ENCODE results near the gene MPL. TPM values are rescaled to one million over a fixed set of nuclear protein-coding genes. Genes with fewer than 3 reads are reported as not detected.
A peak's percentile ranks its signal among the peaks of the same experiment; 100 is the strongest.
"Not testable (repeated sequence)": the region's sequence is repeated elsewhere in the genome, so short reads cannot be mapped to it uniquely, and the experiment has no call there.

The MPL gene
- total RNA-seq, 1 experiment from 2014 or later = not detected

DNA sequence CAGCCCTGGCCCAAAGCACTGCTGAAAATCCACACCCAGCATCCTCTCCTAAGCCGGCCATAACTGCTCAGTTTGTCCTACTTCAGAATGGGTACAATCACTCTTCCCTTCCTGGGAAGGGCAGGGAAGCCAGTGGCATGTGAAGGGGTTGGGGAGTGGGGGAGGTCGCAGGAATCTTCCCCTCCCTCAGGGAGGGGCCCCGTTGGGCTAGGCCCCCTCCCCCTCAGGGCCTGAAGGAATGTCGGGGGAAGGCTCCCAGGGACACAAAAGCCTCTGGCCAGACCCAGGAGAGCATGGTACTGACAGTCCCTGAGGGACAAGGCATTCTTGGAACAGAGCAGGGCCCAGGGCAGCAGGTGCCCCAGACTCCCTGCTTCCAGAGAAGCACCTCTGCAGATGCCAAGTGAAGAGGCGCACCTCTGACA lies 29.0 kb downstream of the MPL start:
- no peak for DNase-seq
- Histone ChIP-seq H3K4me3 (ENCODE audit: low read length) (peak overlapping the region; percentile 94), H3K27ac (ENCODE audit: low read length) (peak overlapping the region; percentile 92), H3K9me2 (replicated peaks; ENCODE audit: insufficient read depth, low read length) (no peaks in the 10 kb centered on the region), H3K9me3 (ENCODE audit: low read length) (no peaks in the 10 kb centered on the region), H3K9ac (ENCODE audit: low read length) (peak overlapping the region; percentile 99), H3K79me2 (ENCODE audit: low read length) (peaks cover 31% of the 10 kb centered on the region), H3K36me3 (ENCODE audit: insufficient read depth, low read length) (peaks cover 21% of the 10 kb centered on the region), H2AFZ (ENCODE audit: low read length) (no peak overlapping the region), H3K27me3 (ENCODE audit: low read length) (no peaks in the 10 kb centered on the region), H4K20me1 (ENCODE audit: insufficient read depth, low read depth, low read length) (no peaks in the 10 kb centered on the region; the same call in 1 of the 2 replicates), H3K4me2 (ENCODE audit: low read depth, low read length, poor library complexity, severe bottlenecking) (peak overlapping the region; percentile 95), H3K4me1 (ENCODE audit: low read length) (peaks cover 27% of the 10 kb centered on the region)

GRCh38 chr1:43367026-43367903 lies 29.6 kb downstream of the MPL start:
- peaks cover 31% of the 10 kb centered on the region for H3K79me2 ChIP-seq (ENCODE audit: low read length)
- H3K4me3 ChIP-seq (ENCODE audit: low read length) = peak overlapping the region; percentile 94

GRCh38 chr1:43367904-43368645 lies 30.5 kb downstream of the MPL start, which contains the start of gene ELOVL1:
Gene ELOVL1, minus strand, starts transcription at chr1:43368011. Its CDS starts 2,402 bp downstream, at chr1:43365609.
- Histone ChIP-seq H3K27me3 (ENCODE audit: low read length) (no peaks in the 10 kb centered on the region), H2AFZ (ENCODE audit: low read length) (peak within 1 kb of the TSS; percentile 52; the same call in 1 of the 2 replicates)

More at GRCh38 chr1:43367026-43367903, 29.6 kb downstream of the MPL start:
- peak overlapping the region; percentile 99 for H3K9ac ChIP-seq (ENCODE audit: low read length)
- peak overlapping the region; percentile 92 for H3K27ac ChIP-seq (ENCODE audit: low read length)
- H4K20me1 ChIP-seq (ENCODE audit: insufficient read depth, low read depth, low read length) = no peaks in the 10 kb centered on the region; the same call in 1 of the 2 replicates
- H3K9me3 ChIP-seq (ENCODE audit: low read length) = no peaks in the 10 kb centered on the region
- peak; percentile 91 for DNase-seq
- H3K4me2 ChIP-seq (ENCODE audit: low read depth, low read length, poor library complexity, severe bottlenecking) = peak overlapping the region; percentile 95
- H3K9me2 ChIP-seq (replicated peaks; ENCODE audit: insufficient read depth, low read length) = no peaks in the 10 kb centered on the region
- peaks cover 14% of the 10 kb centered on the region for H3K36me3 ChIP-seq (ENCODE audit: insufficient read depth, low read length)
- H3K27me3 ChIP-seq (ENCODE audit: low read length) = no peaks in the 10 kb centered on the region
- peaks cover 24% of the 10 kb centered on the region for H3K4me1 ChIP-seq (ENCODE audit: low read length)
- no peak overlapping the region; the same call in 1 of the 2 replicates for H2AFZ ChIP-seq (ENCODE audit: low read length)

GRCh38 chr1:43368646-43369020 lies 31.0 kb downstream of the MPL start:
- Histone ChIP-seq H3K27me3 (ENCODE audit: low read length) (no peaks in the 10 kb centered on the region), H3K27ac (ENCODE audit: low read length) (peak overlapping the region; percentile 92), H3K79me2 (ENCODE audit: low read length) (peaks cover 31% of the 10 kb centered on the region), H3K36me3 (ENCODE audit: insufficient read depth, low read length) (peaks cover 14% of the 10 kb centered on the region), H2AFZ (ENCODE audit: low read length) (no peak overlapping the region), H3K9me2 (replicated peaks; ENCODE audit: insufficient read depth, low read length) (no peaks in the 10 kb centered on the region), H3K9ac (ENCODE audit: low read length) (peak overlapping the region; percentile 99), H3K4me3 (ENCODE audit: low read length) (peak overlapping the region; percentile 94), H4K20me1 (ENCODE audit: insufficient read depth, low read depth, low read length) (no peaks in the 10 kb centered on the region; the same call in 1 of the 2 replicates), H3K4me2 (ENCODE audit: low read depth, low read length, poor library complexity, severe bottlenecking) (peak overlapping the region; percentile 82), H3K4me1 (ENCODE audit: low read length) (peaks cover 24% of the 10 kb centered on the region), H3K9me3 (ENCODE audit: low read length) (no peaks in the 10 kb centered on the region)
- DNase-seq = no peak

More at GRCh38 chr1:43367904-43368645, 30.5 kb downstream of the MPL start, which contains the start of gene ELOVL1:
- Histone ChIP-seq H3K4me3 (ENCODE audit: low read length) (peak within 1 kb of the TSS; percentile 94), H3K79me2 (ENCODE audit: low read length) (peaks cover 31% of the 10 kb centered on the region), H3K4me1 (ENCODE audit: low read length) (peaks cover 24% of the 10 kb centered on the region), H3K9me2 (replicated peaks; ENCODE audit: insufficient read depth, low read length) (no peaks in the 10 kb centered on the region), H3K27ac (ENCODE audit: low read length) (peak within 1 kb of the TSS; percentile 92), H3K9me3 (ENCODE audit: low read length) (no peaks in the 10 kb centered on the region), H3K9ac (ENCODE audit: low read length) (peak within 1 kb of the TSS; percentile 99), H3K36me3 (ENCODE audit: insufficient read depth, low read length) (peaks cover 14% of the 10 kb centered on the region), H3K4me2 (ENCODE audit: low read depth, low read length, poor library complexity, severe bottlenecking) (peak within 1 kb of the TSS; percentile 95), H4K20me1 (ENCODE audit: insufficient read depth, low read depth, low read length) (no peaks in the 10 kb centered on the region; the same call in 1 of the 2 replicates)
- DNase-seq = peak; percentile 97

GRCh38 chr1:43369779-43370178 lies 32.2 kb downstream of the MPL start:
- H4K20me1 ChIP-seq (ENCODE audit: insufficient read depth, low read depth, low read length); H2AFZ ChIP-seq (ENCODE audit: low read length); H3K36me3 ChIP-seq (ENCODE audit: insufficient read depth, low read length); H3K4me2 ChIP-seq (ENCODE audit: low read depth, low read length, poor library complexity, severe bottlenecking); H3K9me3 ChIP-seq (ENCODE audit: low read length); H3K9me2 ChIP-seq (replicated peaks; ENCODE audit: insufficient read depth, low read length); DNase-seq; H3K4me3 ChIP-seq (ENCODE audit: low read length); H3K27me3 ChIP-seq (ENCODE audit: low read length); H3K9ac ChIP-seq (ENCODE audit: low read length); H3K27ac ChIP-seq (ENCODE audit: low read length): not testable (repeated sequence)
- Histone ChIP-seq H3K79me2 (ENCODE audit: low read length) (peaks cover 31% of the 10 kb centered on the region), H3K4me1 (ENCODE audit: low read length) (peaks cover 24% of the 10 kb centered on the region)

DNA sequence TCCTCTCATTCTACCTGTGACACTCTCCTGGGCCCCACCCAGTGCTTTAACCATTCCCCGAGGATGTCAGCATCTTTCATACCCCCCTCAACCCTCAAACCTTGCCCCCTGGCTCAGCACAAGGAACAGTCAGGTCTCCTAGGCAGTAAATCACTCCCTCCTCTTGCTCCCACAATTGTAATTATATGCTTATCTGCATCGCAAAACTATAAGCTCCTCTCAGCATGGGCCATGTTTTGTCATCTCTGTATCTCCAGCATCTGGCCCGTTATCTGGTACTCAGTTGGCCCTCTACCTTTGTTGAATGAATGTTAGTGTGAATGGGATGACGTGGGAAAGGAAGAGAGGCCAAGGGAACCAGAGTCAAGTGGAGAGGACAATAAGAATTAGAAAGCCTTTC lies 32.9 kb downstream of the MPL start:
- no peak for DNase-seq
- no peak overlapping the region for H3K4me2 ChIP-seq (ENCODE audit: low read depth, low read length, poor library complexity, severe bottlenecking)
- H3K79me2 ChIP-seq (ENCODE audit: low read length) = peaks cover 29% of the 10 kb centered on the region

GRCh38 chr1:43372172-43372571 lies 34.6 kb downstream of the MPL start:
- no peaks in the 10 kb centered on the region for H3K27me3 ChIP-seq (ENCODE audit: low read length)
- H3K36me3 ChIP-seq (ENCODE audit: insufficient read depth, low read length) = no peaks in the 10 kb centered on the region
- H3K9me3 ChIP-seq (ENCODE audit: low read length) = no peaks in the 10 kb centered on the region
- H3K4me1 ChIP-seq (ENCODE audit: low read length) = peaks cover 9% of the 10 kb centered on the region
- H3K4me3 ChIP-seq (ENCODE audit: low read length) = no peak overlapping the region
- no peak overlapping the region for H3K4me2 ChIP-seq (ENCODE audit: low read depth, low read length, poor library complexity, severe bottlenecking)
- H3K9ac ChIP-seq (ENCODE audit: low read length) = no peak overlapping the region
- no peak for DNase-seq
- H4K20me1 ChIP-seq (ENCODE audit: insufficient read depth, low read depth, low read length) = no peaks in the 10 kb centered on the region
- peaks cover 14% of the 10 kb centered on the region for H3K79me2 ChIP-seq (ENCODE audit: low read length)
- H3K9me2 ChIP-seq (replicated peaks; ENCODE audit: insufficient read depth, low read length) = no peaks in the 10 kb centered on the region
- H3K27ac ChIP-seq (ENCODE audit: low read length) = no peak overlapping the region
- no peak overlapping the region for H2AFZ ChIP-seq (ENCODE audit: low read length)

More for the DNA sequence above, 32.9 kb downstream of the MPL start:
- no peaks in the 10 kb centered on the region; the same call in 1 of the 2 replicates for H4K20me1 ChIP-seq (ENCODE audit: insufficient read depth, low read depth, low read length)
- H3K9me2 ChIP-seq (replicated peaks; ENCODE audit: insufficient read depth, low read length) = no peaks in the 10 kb centered on the region
- H3K9me3 ChIP-seq (ENCODE audit: low read length) = no peaks in the 10 kb centered on the region
- H3K27me3 ChIP-seq (ENCODE audit: low read length) = no peaks in the 10 kb centered on the region
- no peak overlapping the region for H3K4me3 ChIP-seq (ENCODE audit: low read length)
- H3K27ac ChIP-seq (ENCODE audit: low read length) = no peak overlapping the region
- no peak overlapping the region for H3K9ac ChIP-seq (ENCODE audit: low read length)
- H3K36me3 ChIP-seq (ENCODE audit: insufficient read depth, low read length) = no peaks in the 10 kb centered on the region
- no peak overlapping the region for H2AFZ ChIP-seq (ENCODE audit: low read length)
- H3K4me1 ChIP-seq (ENCODE audit: low read length) = peaks cover 21% of the 10 kb centered on the region
